8988T (cell line): ENCODE measurements around the gene GBX2.
"Not testable (repeated sequence)": the region's sequence is repeated elsewhere in the genome, so short reads cannot be mapped to it uniquely, and the experiment has no call there.

Experiments
- DNase-seq: peaks from one replicate; pipeline ENCODE4 v3.0.0; 2011

Gene GBX2

GRCh38 chr2:236155406-236155805 is 12.8 kb downstream of the GBX2 start:
- DNase-seq: no peak

GRCh38 chr2:236146436-236146835 is 21.8 kb downstream of the GBX2 start:
- DNase-seq: no peak

GRCh38 chr2:236143811-236144210 is 24.4 kb downstream of the GBX2 start:
- DNase-seq: no peak

- DNase-seq: not testable (repeated sequence)
Measured at GRCh38 chr2:236141616-236142015, 26.6 kb downstream of the GBX2 start.

- DNase-seq: no peak
Measured at GRCh38 chr2:236137066-236137465, 31.1 kb downstream of the GBX2 start.

- no peak for DNase-seq
Measured at GRCh38 chr2:236136538-236136937, 31.6 kb downstream of the GBX2 start.

- no peak for DNase-seq
Measured at GRCh38 chr2:236133410-236134012, 34.7 kb downstream of the GBX2 start.

GRCh38 chr2:236131073-236131692 is 37.0 kb downstream of the GBX2 start:
- DNase-seq: no peak

GRCh38 chr2:236130349-236130998 is 37.7 kb downstream of the GBX2 start:
- DNase-seq: no peak

GRCh38 chr2:236129935-236130334 is 38.3 kb downstream of the GBX2 start:
- DNase-seq: no peak

- no peak for DNase-seq
Measured at GRCh38 chr2:236128321-236128720, 39.9 kb downstream of the GBX2 start.

GRCh38 chr2:236127010-236127409 is 41.2 kb downstream of the GBX2 start:
- DNase-seq: no peak

- no peak for DNase-seq
Measured at GRCh38 chr2:236125541-236125940, 42.6 kb downstream of the GBX2 start.

GRCh38 chr2:236124182-236124893 is 43.8 kb downstream of the GBX2 start:
- DNase-seq: no peak

- DNase-seq: no peak
Measured at GRCh38 chr2:236123716-236124115, 44.5 kb downstream of the GBX2 start.

- no peak for DNase-seq
Measured at GRCh38 chr2:236122236-236122635, 46.0 kb downstream of the GBX2 start.

- no peak for DNase-seq
Measured at GRCh38 chr2:236121546-236121945, 46.6 kb downstream of the GBX2 start.

- no peak for DNase-seq
Measured at GRCh38 chr2:236120829-236121228, 47.4 kb downstream of the GBX2 start.

- no peak for DNase-seq
Measured at GRCh38 chr2:236120141-236120601, 48.0 kb downstream of the GBX2 start.

- no peak for DNase-seq
Measured at GRCh38 chr2:236119476-236119875, 48.7 kb downstream of the GBX2 start.

GRCh38 chr2:236119003-236119402 is 49.2 kb downstream of the GBX2 start:
- DNase-seq: no peak

GRCh38 chr2:236117861-236118269 is 50.3 kb downstream of the GBX2 start:
- no peak for DNase-seq

- DNase-seq: no peak
Measured at GRCh38 chr2:236117401-236117800, 50.8 kb downstream of the GBX2 start.
